HG02870 (cell line): ENCODE data around the gene CFLAR.
"Not testable (repeated sequence)": the region's sequence is repeated elsewhere in the genome, so short reads cannot be mapped to it uniquely, and the experiment has no call there.

Experiments
- ATAC-seq: cut with Tn5 transposase; IDR thresholded peaks from one replicate; pipeline ENCODE4 v1.9.1; 2021; ENCODE audit warnings: mild to moderate bottlenecking, moderate library complexity; ENCODE audit not compliant: unreplicated experiment

The CFLAR gene

GRCh38 chr2:201118121-201118960, 2.4 kb downstream of the CFLAR start:
- peak; percentile 33 for ATAC-seq

DNA sequence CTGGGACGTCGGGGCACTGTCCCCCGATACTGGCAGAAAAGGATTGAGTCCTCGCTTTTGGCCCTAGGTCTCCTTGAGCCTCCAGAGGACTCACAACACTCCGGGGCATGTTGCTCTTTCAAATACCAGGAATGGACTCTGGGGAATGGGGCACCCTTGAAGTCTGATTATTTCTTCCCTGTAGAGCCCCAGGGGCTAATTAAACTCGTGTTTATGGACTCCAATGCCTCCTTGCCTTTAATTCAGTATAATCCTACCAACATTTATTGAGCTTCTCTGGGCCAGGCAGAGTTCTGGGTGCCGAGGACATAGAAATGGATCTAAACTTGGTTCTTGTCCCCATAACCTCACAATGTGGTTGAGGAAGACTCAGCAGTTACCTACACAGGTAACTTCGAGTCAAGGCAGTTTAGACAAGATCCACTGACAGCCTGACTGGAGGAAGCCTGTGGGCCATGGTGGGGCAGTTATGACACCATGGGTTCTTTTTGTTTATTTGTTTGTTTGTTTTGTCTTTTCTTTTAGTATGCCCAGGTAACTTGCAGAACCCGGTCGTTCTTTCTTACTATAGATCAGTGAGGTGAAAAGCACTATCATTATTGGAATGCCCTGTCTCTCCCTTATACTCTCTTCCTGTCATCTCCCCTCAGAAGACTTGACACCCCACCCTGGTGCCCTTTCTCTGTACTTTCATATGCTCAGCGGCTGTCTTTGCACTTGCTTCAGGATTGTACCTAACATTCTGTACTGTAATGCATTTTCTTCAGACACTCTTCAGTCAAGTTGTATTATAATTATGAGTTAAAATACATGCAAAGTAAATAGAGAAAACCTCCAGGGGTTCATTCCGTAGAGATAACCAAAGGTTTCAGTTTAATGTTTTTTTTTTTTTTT, 3.2 kb downstream of the CFLAR start:
- no peak for ATAC-seq

DNA sequence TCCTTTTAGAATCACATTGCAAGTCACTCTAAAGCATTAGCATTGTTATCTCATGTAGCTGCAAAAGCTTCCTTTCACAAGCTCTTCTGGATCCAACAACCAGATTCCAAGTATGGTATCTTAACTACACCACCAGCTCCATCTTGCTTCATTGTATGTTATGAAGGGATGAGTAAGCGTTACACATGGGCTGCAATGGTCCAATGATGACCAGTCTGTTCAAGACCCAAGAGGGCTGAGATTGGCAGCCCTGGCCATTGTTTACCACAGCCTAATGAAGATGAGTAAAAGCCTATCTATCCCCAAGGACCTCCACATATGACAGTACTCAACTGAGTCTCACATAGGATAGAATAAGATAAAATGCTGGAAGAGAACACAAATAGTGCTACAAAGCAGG, 6.3 kb downstream of the CFLAR start:
- ATAC-seq = no peak

DNA sequence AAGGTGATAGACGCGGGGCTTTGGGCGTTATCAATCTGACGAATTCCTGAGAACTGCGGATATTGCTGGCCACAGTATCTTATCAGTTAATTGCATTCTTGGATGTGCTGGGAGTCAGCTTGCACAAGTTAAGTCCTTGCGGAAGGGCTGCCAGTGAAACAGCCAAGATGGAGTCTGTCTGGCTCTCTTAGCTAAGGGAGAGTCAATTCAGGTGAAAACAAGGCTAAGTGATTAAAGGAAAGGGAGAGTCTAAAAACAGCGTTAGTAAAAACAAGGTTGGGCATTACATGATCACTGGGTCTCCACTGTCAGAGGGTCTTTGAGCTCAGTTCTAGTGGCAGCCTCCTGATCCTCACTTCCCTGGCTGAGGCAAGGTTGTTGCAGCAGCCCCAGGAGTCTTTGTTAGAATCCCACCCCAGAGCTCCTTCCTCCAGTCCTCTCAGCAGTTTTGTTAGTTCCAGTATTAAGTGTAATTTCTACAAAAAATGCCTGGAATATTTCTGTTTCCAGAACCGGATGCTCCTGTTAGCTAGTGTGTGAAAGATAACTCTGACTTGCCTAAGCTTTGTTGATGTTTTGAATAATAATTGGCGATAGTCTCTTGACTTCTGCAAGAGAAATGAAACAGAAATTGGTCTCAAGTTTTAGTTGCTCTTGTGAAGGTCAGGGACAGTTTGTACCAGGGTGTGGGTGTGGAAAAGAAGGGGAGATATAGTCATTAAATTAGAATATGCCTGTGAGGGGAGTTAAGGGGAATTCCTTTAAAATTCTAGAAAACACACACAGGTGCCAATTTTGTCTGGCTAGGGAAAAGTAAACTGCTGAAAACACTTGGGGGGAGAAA, 10.6 kb downstream of the CFLAR start:
- ATAC-seq = peak; percentile 27

DNA sequence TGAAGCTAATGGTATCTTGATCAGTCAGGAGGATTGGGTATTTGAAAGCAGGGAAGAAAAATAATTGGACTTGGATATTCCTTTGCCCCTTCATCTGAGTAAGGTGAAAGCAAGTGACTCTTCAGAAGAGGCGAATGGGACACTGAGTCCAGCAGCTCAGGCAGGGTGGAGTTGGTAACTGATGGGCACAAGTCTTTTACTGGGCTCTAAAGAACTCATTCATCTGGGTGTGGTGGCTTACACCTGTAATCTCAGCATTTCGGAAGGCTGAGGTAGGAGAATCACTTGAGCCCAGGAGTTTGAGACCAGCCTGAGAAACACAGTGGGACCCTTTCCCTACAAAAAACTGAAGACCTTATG, 11.2 kb downstream of the CFLAR start:
- ATAC-seq = no peak

DNA sequence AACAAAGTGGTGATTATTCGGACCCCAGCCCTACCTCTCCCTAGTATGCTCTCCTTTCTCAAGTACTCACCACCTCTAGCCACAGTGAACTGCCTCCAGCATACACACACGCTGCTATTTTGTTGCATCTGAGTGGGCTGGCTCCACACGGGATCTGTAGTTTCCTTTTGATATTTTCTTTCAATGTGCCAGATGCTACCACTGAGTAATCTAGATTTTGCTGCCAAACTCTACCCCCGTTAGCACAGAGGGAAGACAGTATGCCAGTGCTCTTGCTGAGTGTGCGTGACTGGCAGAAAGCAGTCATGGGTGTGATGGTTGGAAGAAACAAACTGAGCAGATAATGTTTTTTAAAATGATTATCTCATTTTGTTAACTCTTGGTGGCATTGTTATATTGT, 11.6 kb downstream of the CFLAR start:
- ATAC-seq = no peak

- ATAC-seq = no peak
These were observed 12.1 kb downstream of the CFLAR start for GRCh38 chr2:201128033-201128432.

DNA sequence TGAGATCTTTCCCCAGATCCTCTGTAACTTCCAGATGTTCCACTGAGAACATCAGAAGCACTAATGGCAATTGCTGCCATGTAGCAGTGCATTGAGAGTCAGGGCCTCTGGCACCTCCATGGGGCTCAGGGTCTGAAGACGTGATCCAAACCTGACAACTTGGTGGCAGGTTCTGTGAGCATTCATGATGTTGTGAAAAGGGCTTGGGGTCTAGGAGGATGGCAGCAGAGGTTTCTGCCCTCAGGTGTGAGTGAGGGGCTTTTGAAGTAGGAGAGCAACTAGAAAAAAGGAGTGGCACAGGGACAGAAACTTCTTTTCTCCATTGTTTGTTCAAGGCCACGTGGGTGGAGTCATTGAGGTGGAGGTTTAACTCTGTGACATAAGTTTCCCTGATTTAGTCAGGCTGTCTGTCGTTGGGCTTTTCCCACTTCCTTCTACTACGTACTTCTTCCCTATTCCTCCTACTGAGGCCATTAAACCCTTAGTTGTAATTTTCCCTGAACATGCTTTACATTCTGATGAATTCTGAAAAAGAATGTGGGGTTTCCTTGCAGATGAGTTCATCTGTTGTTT, 13.1 kb downstream of the CFLAR start:
- peak; percentile 20 for ATAC-seq

GRCh38 chr2:201130524-201131186, 14.7 kb downstream of the CFLAR start:
- ATAC-seq = no peak

DNA sequence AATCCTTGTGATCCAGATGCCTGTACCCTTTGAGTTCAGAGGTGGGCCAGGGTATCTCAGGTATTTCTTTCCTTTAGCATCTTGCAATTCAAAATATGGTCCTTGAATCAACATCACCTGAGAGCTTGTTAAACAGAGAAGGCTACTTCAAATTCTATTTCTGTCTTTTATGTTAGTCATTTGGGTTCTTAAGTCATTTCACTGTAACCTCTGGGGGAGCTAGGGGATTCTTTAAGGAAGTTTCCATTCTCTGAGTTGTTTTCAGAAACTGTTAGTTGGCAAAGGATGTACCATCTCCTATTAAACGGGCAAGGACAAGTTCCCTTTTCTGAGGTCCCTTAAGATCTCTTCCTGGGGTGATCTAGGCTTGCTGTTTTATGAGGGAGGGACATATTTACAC, 16.6 kb downstream of the CFLAR start:
- peak; percentile 32 for ATAC-seq

- no peak for ATAC-seq
These were observed 19.4 kb downstream of the CFLAR start for GRCh38 chr2:201135386-201135785.

GRCh38 chr2:201136889-201137321, 20.9 kb downstream of the CFLAR start:
- ATAC-seq = no peak

- ATAC-seq = no peak
These were observed 21.8 kb downstream of the CFLAR start for GRCh38 chr2:201137505-201138400.

GRCh38 chr2:201138401-201138970, 22.5 kb downstream of the CFLAR start:
- no peak for ATAC-seq

DNA sequence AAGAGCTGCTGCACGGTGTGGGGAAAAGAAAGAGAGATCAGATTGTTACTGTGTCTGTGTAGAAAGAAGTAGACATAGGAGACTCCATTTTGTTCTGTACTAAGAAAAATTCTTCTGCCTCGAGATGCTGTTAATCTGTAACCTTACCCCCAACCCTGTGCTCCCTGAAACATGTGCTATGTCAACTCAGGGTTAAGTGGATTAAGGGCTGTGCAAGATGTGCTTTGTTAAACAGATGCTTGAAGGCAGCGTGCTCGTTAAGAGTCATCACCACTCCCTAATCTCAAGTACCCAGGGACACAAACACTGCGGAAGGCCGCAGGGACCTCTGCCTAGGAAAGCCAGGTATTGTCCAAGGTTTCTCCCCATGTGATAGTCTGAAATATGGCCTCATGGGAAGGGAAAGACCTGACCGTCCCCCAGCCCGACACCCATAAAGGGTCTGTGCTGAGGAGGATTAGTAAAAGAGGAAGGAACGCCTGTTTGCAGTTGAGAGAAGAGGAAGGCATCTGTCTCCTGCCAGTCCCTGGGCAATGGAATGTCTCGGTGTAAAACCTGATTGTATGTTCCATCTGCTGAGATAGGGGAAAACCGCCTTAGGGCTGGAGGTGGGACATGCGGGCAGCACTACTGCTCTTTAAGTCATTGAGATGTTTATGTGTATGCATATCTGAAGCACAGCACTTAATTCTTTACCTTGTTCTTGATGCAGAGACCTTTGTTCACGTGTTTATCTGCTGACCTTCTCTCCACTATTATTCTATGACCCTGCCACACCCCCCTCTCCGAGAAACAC, 23.2 kb downstream of the CFLAR start:
- ATAC-seq = not testable (repeated sequence)

DNA sequence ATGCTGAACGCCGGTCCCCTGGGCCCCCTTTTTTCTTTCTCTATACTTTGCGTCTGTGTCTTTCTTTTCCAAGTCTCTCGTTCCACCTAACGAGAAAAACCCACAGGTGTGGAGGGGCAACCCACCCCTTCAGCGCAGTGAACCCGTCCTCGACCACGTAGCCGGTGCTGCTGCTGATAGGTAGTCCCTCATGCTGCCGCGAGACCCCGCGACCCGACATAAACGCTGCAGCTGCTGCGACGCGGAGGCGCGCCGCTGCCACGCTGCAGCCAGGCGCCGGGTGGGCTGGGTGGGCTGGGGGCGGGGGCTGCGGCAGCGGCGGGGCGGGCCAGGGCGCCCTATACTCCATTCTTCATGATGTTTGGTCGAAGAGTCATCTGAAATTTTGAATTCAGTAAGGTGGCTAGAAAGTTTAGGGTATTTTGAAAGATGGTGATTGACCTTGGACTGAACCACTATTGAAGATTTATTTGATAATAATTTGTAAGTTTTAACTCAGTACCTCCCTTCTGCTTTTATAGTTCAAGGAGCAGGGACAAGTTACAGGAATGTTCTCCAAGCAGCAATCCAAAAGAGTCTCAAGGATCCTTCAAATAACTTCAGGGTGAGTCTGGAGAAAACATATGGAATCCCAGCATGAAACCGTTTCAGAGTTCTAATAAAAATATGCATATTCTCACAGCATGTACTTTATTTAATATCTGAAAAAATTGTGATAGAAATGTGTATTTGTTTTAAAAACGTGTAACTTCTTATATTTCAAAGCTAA, 24.1 kb downstream of the CFLAR start:
- no peak for ATAC-seq
